ENCODE measurements around the gene CCDC28A. TPM values are rescaled to one million over a fixed set of nuclear protein-coding genes. Genes with fewer than 3 reads are reported as not detected.

The CCDC28A gene
- total and polyA plus RNA-seq, 4 donors = 11.9 to 20.3 (median 16.1) TPM

DNA sequence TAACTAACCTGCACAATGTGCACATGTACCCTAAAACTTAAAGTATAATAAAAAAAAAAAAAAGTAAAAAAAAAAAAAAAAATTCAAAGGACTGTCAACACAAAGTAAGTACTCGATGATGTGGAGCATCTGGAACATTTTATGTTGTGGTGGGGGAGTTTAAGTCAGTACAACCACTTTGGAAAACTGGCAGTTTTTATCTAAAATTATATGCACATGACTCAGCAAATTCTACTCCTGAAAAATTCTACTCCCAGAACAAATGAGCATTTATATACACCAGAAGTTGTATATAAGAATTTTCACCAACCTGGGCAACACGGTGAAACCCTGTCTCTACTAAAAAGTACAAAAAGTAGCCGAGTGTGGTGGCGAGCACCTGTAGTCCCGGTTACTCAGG is 36.9 kb upstream of the CCDC28A start:
- H3K4me1 ChIP-seq (ENCODE audit: control insufficient read depth in 4 of 4, insufficient read depth in 4 of 4, low read length in 3 of 4) = no peaks in the 10 kb centered on the region
- 95% methylated on average over 5 of the region's 5 CpGs for WGBS
- no peaks in the 10 kb centered on the region for H3K9me3 ChIP-seq (ENCODE audit: control insufficient read depth in 4 of 4, low read length in 3 of 4)
- H3K4me3 ChIP-seq (ENCODE audit: low read depth in 1 of 3, low read length in 3 of 3) = no peak overlapping the region
- no peaks in the 10 kb centered on the region for H3K36me3 ChIP-seq (ENCODE audit: control insufficient read depth in 4 of 4, insufficient read depth in 3 of 4, low read depth in 1 of 4, low read length in 3 of 4)
- no peak for TF ChIP-seq FOXA2 (IDR thresholded peaks at IDR 0.05)
- TF ChIP-seq YY1 (IDR thresholded peaks at IDR 0.05) = no peak
- TF ChIP-seq ATF3 (IDR thresholded peaks at IDR 0.05) = no peak
- no peak for TF ChIP-seq SP1 (IDR thresholded peaks at IDR 0.05)
- no peak for TF ChIP-seq JUND (IDR thresholded peaks at IDR 0.05)
- TF ChIP-seq FOXA1 (IDR thresholded peaks at IDR 0.05) = no peak
- no peak for TF ChIP-seq RAD21 (IDR thresholded peaks at IDR 0.05)
- TF ChIP-seq HNF4G (IDR thresholded peaks at IDR 0.05) = no peak
- TF ChIP-seq TAF1 (conservative IDR thresholded peaks at IDR 0.05) = no peak
- no peak for TF ChIP-seq RXRA (IDR thresholded peaks at IDR 0.05)
- no peak for TF ChIP-seq REST (IDR thresholded peaks at IDR 0.05)
- TF ChIP-seq GABPA (IDR thresholded peaks at IDR 0.05 in 1 of 2, conservative IDR thresholded peaks at IDR 0.05 in 1 of 2) = no peak
- TF ChIP-seq HNF4A (conservative IDR thresholded peaks at IDR 0.05) = no peak
- no peak overlapping the region for H3K9ac ChIP-seq (ENCODE audit: low read depth in 1 of 2, low read length in 2 of 2)
- no peak for DNase-seq (ENCODE audit: low spot score)
- no peak overlapping the region for H3K27ac ChIP-seq (ENCODE audit: low read depth in 1 of 2, low read length in 2 of 2)
- no peaks in the 10 kb centered on the region for H3K27me3 ChIP-seq (ENCODE audit: control insufficient read depth in 4 of 4, insufficient read depth in 4 of 4, low read length in 3 of 4)

DNA sequence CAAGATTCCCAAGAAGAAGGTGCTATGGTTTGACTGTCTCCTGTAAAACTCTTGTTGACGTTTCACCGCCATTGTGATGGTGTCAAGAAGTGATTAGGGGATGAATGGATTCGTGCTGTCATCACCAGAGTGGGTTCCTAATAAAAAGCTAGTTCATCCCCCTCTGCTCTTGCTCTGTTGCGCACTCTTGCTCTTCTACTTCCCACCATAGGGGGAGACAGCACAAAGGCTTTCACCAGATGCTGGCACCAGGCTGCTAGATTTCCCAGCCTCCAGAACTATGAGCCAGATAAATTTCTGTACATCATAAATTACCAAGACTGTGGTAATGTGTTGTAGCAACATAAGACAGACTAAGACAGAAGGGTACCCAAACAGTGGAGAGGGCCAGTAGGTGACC is 21.6 kb upstream of the CCDC28A start:
- no peak overlapping the region for H3K4me3 ChIP-seq (ENCODE audit: low read depth in 1 of 3, low read length in 3 of 3)
- no peaks in the 10 kb centered on the region for H3K4me1 ChIP-seq (ENCODE audit: control insufficient read depth in 4 of 4, insufficient read depth in 4 of 4, low read length in 3 of 4)
- TF ChIP-seq, protein P1, sequence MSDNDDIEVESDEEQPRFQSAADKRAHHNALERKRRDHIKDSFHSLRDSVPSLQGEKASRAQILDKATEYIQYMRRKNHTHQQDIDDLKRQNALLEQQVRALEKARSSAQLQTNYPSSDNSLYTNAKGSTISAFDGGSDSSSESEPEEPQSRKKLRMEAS (IDR thresholded peaks at IDR 0.05) = no peak
- no peak for TF ChIP-seq TAF1 (conservative IDR thresholded peaks at IDR 0.05)
- TF ChIP-seq CTCF (IDR thresholded peaks at IDR 0.05; ENCODE audit: low read depth, low read length, missing input control) = no peak
- no peak for TF ChIP-seq GABPA (IDR thresholded peaks at IDR 0.05 in 1 of 2, conservative IDR thresholded peaks at IDR 0.05 in 1 of 2)
- no peak for TF ChIP-seq FOXA1 (IDR thresholded peaks at IDR 0.05)
- TF ChIP-seq RAD21 (IDR thresholded peaks at IDR 0.05) = no peak
- TF ChIP-seq RXRA (IDR thresholded peaks at IDR 0.05) = no peak
- no peak overlapping the region for H3K9ac ChIP-seq (ENCODE audit: low read depth in 1 of 2, low read length in 2 of 2)
- no peak overlapping the region for H3K27ac ChIP-seq (ENCODE audit: low read depth in 1 of 2, low read length in 2 of 2)
- no peak for DNase-seq (ENCODE audit: low spot score)
- H3K36me3 ChIP-seq (ENCODE audit: control insufficient read depth in 4 of 4, insufficient read depth in 3 of 4, low read depth in 1 of 4, low read length in 3 of 4) = no peaks in the 10 kb centered on the region
- no peaks in the 10 kb centered on the region for H3K9me3 ChIP-seq (ENCODE audit: control insufficient read depth in 4 of 4, low read length in 3 of 4)
- 96% methylated on average over 4 of the region's 4 CpGs for whole genome bisulfite sequencing
- no peaks in the 10 kb centered on the region for H3K27me3 ChIP-seq (ENCODE audit: control insufficient read depth in 4 of 4, insufficient read depth in 4 of 4, low read length in 3 of 4)
